Measurements from ENCODE around the gene HYKK. TPM values are rescaled to one million over a fixed set of nuclear protein-coding genes. Genes with fewer than 3 reads are reported as not detected.

The HYKK gene
- polyA plus RNA-seq, 1 of the 3 experiments (the other 2 are of a cell fraction), result 2.2 TPM

DNA sequence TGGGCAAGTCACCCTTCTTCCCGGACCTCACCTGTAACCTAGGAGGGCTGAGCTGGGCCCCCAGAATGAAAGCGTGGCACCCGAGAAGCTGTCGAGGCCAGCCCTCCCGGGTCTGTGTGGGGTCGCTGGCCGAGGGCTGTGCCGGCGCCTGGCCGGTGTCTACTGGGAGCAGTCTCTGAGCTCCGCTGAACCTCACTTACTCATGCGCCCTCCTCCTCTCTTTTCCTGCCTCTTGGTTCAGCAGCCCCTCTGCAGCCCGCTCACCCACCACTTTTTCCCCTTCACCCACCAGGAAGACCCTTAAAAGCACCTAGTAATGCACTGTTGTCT, 419 bp downstream of the HYKK start:
- no peak for DNase-seq
- H3K9me3 ChIP-seq, result no peaks in the 10 kb centered on the region
- peaks cover 3 to 8% of the 10 kb centered on the region in 2 experiments; a peak in 1 of 4 replicates for H3K4me1 ChIP-seq (ENCODE audit: control insufficient read depth in 1 of 2, insufficient read depth in 2 of 2, low read depth in 1 of 2, low read length in 1 of 2)
- H3K36me3 ChIP-seq (replicated peaks in 1 of 2; ENCODE audit: control insufficient read depth in 1 of 2, insufficient read depth in 2 of 2, low read length in 1 of 2), result no peaks in the 10 kb centered on the region
- peak overlapping the region; percentile 74 to 79 for H3K4me3 ChIP-seq (ENCODE audit: low read depth in 2 of 2, low read length in 1 of 2)
- no peaks in the 10 kb centered on the region for H3K9me2 ChIP-seq
- no peaks in the 10 kb centered on the region for H4K20me1 ChIP-seq (ENCODE audit: insufficient read depth)
- no peak for TF ChIP-seq PBX3 (IDR thresholded peaks at IDR 0.05)
- no peak for TF ChIP-seq RAD21 (IDR thresholded peaks at IDR 0.05; ENCODE audit: low read length)
- TF ChIP-seq NFIC (IDR thresholded peaks at IDR 0.05; ENCODE audit: borderline replicate concordance), result no peak
- no peak for TF ChIP-seq USF1 (IDR thresholded peaks at IDR 0.05; ENCODE audit: borderline replicate concordance, low read depth)
- TF ChIP-seq SIN3A (IDR thresholded peaks at IDR 0.05; ENCODE audit: borderline replicate concordance, low read depth, low read length), result no peak
- peaks cover 14% of the 10 kb centered on the region for H3F3A ChIP-seq (replicated peaks; ENCODE audit: insufficient read depth)
- WGBS (ENCODE audit: low lambda C conversion rate), result 5% methylated on average over 10 of the region's 13 CpGs
- POLR2A ChIA-PET, result interaction anchor here (0.5 to 1.8 kb wide), 2 partner anchors 32 to 377 kb away, joined by 3 to 6 read pairs; partner anchors contain the start of gene PSMA4
- H2AFZ ChIP-seq (ENCODE audit: low read depth), result peak overlapping the region; percentile 96
- CTCF ChIA-PET, result interaction anchor here (0.8 to 0.9 kb wide), 2 partner anchors 11 to 520 kb away, joined by 3 to 4 read pairs; no protein-coding TSS in a partner anchor
- no peaks in the 10 kb centered on the region for H3K79me2 ChIP-seq (ENCODE audit: insufficient read depth)
- peak overlapping the region in 1 of 2 experiments; percentile 61; a peak in 2 of 4 replicates for H3K27ac ChIP-seq (ENCODE audit: low read depth in 2 of 2, low read length in 1 of 2)
- H3K4me2 ChIP-seq, result peak overlapping the region; percentile 72
- H3K9ac ChIP-seq, result peak overlapping the region; percentile 64; the same call in 1 of the 2 replicates
- H3K27me3 ChIP-seq (ENCODE audit: insufficient read depth), result no peaks in the 10 kb centered on the region

DNA sequence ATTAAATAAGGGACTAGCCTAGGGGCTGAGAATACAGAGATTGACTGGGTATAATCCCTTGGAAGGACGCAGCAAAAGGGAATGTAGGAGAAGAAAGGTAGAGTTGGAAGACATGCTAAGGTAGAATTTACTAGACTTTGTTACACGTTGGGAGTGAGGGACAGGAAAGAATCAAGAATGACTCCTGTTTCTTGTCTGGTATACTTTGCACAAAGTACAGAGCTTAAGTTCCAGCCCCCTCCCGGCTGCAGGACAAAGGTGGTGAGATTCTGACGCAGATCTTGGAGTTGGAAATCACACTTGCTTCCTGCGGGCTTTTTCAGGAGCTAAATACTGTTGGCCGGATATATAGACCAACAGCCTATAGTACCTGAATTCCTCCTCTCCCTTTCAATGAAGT, 895 bp downstream of the HYKK start:
- Histone ChIP-seq H3K4me3 (ENCODE audit: low read depth in 2 of 2, low read length in 1 of 2) (peak overlapping the region; percentile 74 to 79), H3K9me2 (no peaks in the 10 kb centered on the region), H2AFZ (ENCODE audit: low read depth) (peak overlapping the region; percentile 96), H3K9ac (peak overlapping the region; percentile 64; the same call in 1 of the 2 replicates), H3K27me3 (ENCODE audit: insufficient read depth) (no peaks in the 10 kb centered on the region), H3F3A (replicated peaks; ENCODE audit: insufficient read depth) (peaks cover 14% of the 10 kb centered on the region), H3K9me3 (no peaks in the 10 kb centered on the region), H4K20me1 (ENCODE audit: insufficient read depth) (no peaks in the 10 kb centered on the region), H3K4me2 (peak overlapping the region; percentile 72), H3K4me1 (ENCODE audit: control insufficient read depth in 1 of 2, insufficient read depth in 2 of 2, low read depth in 1 of 2, low read length in 1 of 2) (peaks cover 3 to 8% of the 10 kb centered on the region in 2 experiments; a peak in 1 of 4 replicates), H3K27ac (ENCODE audit: low read depth in 2 of 2, low read length in 1 of 2) (no peak overlapping the region), H3K36me3 (replicated peaks in 1 of 2; ENCODE audit: control insufficient read depth in 1 of 2, insufficient read depth in 2 of 2, low read length in 1 of 2) (no peaks in the 10 kb centered on the region), H3K79me2 (ENCODE audit: insufficient read depth) (no peaks in the 10 kb centered on the region)
- 43% methylated on average over 6 of the region's 6 CpGs for WGBS (ENCODE audit: low lambda C conversion rate)
- no peak for TF ChIP-seq MEF2A (IDR thresholded peaks at IDR 0.05; ENCODE audit: borderline replicate concordance, low read depth)
- CTCF ChIA-PET, result interaction anchor here (1.2 kb wide), 1 partner anchor 14 kb away, joined by 4 read pairs; no protein-coding TSS in a partner anchor
- POLR2A ChIA-PET, result interaction anchor here (1.8 kb wide), 1 partner anchor 32 kb away, joined by 6 read pairs; the partner anchor contains the start of gene PSMA4
- no peak for DNase-seq

GRCh38 chr15:78509726-78510312, 2.4 kb downstream of the HYKK start:
- no peak overlapping the region for H3K4me3 ChIP-seq (ENCODE audit: low read depth in 2 of 2, low read length in 1 of 2)
- no peak overlapping the region for H3K27ac ChIP-seq (ENCODE audit: low read depth in 2 of 2, low read length in 1 of 2)
- no peaks in the 10 kb centered on the region for H3K9me2 ChIP-seq
- peaks cover 14% of the 10 kb centered on the region for H3F3A ChIP-seq (replicated peaks; ENCODE audit: insufficient read depth)
- ChIA-PET POLR2A (no interaction called here), CTCF (no interaction called here)
- DNase-seq, result no peak
- no peak overlapping the region for H2AFZ ChIP-seq (ENCODE audit: low read depth)
- WGBS (ENCODE audit: low lambda C conversion rate), result 80% methylated on average over 6 of the region's 6 CpGs
- no peaks in the 10 kb centered on the region for H3K79me2 ChIP-seq (ENCODE audit: insufficient read depth)
- H3K27me3 ChIP-seq (ENCODE audit: insufficient read depth), result no peaks in the 10 kb centered on the region
- H3K4me2 ChIP-seq, result no peak overlapping the region
- H4K20me1 ChIP-seq (ENCODE audit: insufficient read depth), result no peaks in the 10 kb centered on the region
- no peak overlapping the region for H3K9ac ChIP-seq
- H3K9me3 ChIP-seq, result no peaks in the 10 kb centered on the region
- H3K36me3 ChIP-seq (replicated peaks in 1 of 2; ENCODE audit: control insufficient read depth in 1 of 2, insufficient read depth in 2 of 2, low read length in 1 of 2), result no peaks in the 10 kb centered on the region
- H3K4me1 ChIP-seq (ENCODE audit: control insufficient read depth in 1 of 2, insufficient read depth in 2 of 2, low read depth in 1 of 2, low read length in 1 of 2), result peaks cover 3 to 8% of the 10 kb centered on the region in 2 experiments; a peak in 1 of 4 replicates
- no peak for TF ChIP-seq RFX5 (IDR thresholded peaks at IDR 0.05; ENCODE audit: low read length)
- TF ChIP-seq RCOR1 (IDR thresholded peaks at IDR 0.05; ENCODE audit: low read length), result no peak
- TF ChIP-seq, protein P1, sequence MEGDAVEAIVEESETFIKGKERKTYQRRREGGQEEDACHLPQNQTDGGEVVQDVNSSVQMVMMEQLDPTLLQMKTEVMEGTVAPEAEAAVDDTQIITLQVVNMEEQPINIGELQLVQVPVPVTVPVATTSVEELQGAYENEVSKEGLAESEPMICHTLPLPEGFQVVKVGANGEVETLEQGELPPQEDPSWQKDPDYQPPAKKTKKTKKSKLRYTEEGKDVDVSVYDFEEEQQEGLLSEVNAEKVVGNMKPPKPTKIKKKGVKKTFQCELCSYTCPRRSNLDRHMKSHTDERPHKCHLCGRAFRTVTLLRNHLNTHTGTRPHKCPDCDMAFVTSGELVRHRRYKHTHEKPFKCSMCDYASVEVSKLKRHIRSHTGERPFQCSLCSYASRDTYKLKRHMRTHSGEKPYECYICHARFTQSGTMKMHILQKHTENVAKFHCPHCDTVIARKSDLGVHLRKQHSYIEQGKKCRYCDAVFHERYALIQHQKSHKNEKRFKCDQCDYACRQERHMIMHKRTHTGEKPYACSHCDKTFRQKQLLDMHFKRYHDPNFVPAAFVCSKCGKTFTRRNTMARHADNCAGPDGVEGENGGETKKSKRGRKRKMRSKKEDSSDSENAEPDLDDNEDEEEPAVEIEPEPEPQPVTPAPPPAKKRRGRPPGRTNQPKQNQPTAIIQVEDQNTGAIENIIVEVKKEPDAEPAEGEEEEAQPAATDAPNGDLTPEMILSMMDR (IDR thresholded peaks at IDR 0.05), result no peak
- TF ChIP-seq RXRA (IDR thresholded peaks at IDR 0.05; ENCODE audit: borderline replicate concordance, low read depth), result no peak
- no peak for TF ChIP-seq ELF1 (IDR thresholded peaks at IDR 0.05)
- TF ChIP-seq NFIC (IDR thresholded peaks at IDR 0.05; ENCODE audit: borderline replicate concordance), result no peak
- no peak for TF ChIP-seq USF1 (IDR thresholded peaks at IDR 0.05; ENCODE audit: borderline replicate concordance, low read depth)
- no peak for TF ChIP-seq MEF2A (IDR thresholded peaks at IDR 0.05; ENCODE audit: borderline replicate concordance, low read depth)
- no peak for TF ChIP-seq RAD21 (IDR thresholded peaks at IDR 0.05; ENCODE audit: low read length)
- TF ChIP-seq GABPA (IDR thresholded peaks at IDR 0.05; ENCODE audit: low read depth), result no peak
- no peak for TF ChIP-seq PBX3 (IDR thresholded peaks at IDR 0.05)
